HG03354 (cell line): ENCODE measurements around the gene PKNOX2.

ENCODE experiments used
- ATAC-seq: cut with Tn5 transposase; IDR thresholded peaks from one replicate; pipeline ENCODE4 v1.9.1; 2021; ENCODE audit warnings: mild to moderate bottlenecking; ENCODE audit not compliant: unreplicated experiment, poor library complexity, severe bottlenecking

PKNOX2 gene

DNA sequence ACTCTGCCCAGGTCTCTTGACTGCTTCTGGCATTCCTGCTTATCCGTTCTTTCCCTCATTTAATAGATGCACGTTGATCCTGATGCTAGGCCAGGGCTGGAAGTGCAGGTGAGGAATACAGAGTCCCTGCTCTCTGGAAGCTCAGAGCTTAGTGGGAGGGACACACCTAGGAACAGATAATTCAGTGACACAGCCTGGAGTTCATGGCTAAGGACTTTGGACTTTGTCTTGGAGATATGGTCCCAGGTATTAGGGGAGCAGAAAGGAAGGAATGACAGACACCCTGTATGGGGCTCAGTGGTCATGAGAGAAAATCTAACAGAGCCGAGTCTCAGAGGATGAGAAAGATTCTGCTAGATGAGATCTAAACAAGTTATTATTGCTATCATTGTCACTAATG, 160.6 kb downstream of the PKNOX2 start:
- ATAC-seq, result no peak

DNA sequence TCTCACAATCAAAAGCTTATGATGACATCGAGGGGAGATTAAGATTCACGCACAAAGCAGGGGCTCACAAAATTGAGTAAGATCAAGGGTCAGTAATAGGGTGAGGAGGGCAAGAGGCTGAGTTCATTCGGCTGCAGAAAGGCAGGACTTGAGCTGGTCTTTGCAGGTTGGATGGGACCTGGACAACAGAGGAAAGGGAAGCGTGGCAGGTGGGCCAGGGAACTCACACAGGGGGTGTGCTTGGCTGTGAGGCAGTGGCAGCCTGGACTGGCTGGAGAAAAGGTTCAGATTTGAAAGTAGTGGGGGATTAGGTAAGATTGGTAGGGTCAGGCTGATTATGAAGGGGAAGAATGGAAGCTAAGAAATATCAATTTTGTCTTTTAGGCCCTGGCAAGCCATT, 161.6 kb downstream of the PKNOX2 start:
- no peak for ATAC-seq

DNA sequence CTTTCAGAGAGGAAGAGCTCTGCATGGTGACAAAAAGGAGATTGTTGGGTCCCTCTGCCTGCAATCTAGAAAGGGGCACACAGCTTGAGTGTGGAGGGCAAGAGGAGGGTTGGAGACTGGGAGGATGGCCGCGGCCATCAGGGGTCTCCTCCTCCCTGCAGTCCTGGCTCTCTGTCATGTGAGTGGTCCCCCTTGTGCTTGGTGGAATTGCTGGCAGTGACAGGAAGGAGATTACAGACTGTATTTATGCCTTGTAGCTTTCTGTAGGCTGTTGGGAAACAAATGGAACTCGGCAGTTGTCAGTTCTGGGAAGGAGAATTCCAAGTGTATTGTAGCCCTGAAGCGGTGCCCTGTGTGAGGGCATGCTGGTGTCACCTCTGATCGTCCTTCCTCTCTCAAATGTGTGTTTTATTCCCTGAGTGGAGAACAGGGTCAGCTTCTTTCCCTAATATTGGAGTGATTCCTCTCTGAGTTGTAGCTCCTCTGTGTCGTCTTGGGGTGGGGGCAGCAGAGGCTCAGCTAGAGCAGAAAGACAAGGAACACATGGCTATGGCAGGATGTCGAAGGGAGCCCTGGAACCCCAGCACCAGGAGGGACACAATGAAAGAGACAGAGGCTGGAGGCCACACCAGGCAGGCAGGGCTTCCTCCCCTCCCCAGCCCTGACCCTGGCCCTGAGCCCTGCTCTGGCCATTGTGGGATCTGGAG, 163.1 kb downstream of the PKNOX2 start:
- no peak for ATAC-seq

DNA sequence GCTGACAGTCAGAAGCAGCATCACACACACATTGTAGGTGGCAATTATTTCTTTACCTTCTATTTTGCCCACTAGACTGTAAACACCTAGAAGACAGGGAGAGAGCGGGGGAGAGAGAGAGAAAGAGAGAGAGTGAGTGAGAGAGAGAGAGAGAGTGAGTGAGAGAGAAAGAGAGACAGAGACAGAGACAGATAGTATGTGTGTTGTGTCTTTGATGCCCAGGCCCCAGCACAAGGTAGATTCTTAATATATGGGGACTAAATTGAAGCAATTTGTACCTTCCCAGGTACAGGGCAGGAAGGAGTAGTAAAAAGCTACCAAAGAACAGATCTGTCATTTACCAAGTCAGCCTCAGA, 163.7 kb downstream of the PKNOX2 start:
- no peak for ATAC-seq

DNA sequence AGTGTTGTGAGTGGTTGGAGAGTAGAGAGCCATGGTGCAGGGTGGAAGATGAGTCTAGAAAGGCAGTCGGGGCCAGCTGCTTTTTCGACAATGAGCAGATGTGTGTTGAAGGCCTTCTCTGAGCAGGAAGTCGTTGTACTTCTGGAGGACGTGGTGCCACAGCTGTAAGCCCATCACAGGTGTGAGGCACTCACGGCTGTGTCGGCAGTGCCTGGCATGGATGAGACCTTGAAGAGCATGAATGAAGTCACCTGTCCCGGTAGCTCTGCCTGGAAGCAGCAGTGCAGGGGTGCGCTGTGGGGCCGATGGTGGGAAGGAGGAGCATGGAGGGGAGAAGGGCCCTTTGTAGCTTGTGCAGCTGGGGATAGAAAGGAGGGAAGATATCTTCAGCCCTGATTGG, 165.2 kb downstream of the PKNOX2 start:
- ATAC-seq, result no peak

DNA sequence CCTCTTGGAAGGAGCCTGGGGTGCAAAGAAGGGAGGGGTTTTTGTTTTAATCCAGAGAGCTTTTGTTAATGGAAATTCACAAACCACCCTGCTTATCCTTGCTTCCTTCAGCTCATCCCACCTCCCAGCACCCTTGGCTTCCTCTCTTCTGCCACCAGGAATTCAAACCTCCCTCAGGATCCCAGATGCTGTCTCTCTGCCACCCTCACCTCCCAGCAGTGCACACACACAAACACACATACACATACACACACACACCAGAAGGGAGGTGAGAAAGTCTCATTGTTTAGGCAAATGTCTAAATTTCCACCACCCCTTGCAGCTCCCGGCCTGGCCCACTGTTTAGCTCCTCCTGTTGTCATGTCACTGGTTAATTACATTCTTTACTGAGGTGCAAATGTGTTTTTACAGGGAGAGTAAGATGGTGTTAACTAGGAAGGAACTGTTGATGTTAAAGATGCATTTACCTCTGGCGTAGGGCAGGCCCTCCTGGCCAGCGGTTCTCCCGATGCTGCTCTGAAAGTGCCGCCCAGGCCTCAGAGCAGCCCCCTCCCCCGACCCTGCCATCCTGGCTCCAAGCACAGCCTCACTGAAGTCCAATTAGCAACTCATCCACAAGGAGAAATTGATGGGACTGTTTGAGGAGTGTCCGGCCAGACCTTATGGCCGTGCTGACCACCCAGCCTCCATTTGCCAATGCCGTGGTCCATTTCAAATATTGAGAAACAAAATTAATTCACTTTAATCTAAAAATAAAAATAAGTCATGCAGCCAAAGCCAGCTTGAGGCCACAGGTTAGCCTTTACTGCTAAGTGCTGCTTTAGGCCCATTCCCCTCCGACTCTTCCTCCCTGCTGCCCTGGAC, 166.1 kb downstream of the PKNOX2 start:
- no peak for ATAC-seq

DNA sequence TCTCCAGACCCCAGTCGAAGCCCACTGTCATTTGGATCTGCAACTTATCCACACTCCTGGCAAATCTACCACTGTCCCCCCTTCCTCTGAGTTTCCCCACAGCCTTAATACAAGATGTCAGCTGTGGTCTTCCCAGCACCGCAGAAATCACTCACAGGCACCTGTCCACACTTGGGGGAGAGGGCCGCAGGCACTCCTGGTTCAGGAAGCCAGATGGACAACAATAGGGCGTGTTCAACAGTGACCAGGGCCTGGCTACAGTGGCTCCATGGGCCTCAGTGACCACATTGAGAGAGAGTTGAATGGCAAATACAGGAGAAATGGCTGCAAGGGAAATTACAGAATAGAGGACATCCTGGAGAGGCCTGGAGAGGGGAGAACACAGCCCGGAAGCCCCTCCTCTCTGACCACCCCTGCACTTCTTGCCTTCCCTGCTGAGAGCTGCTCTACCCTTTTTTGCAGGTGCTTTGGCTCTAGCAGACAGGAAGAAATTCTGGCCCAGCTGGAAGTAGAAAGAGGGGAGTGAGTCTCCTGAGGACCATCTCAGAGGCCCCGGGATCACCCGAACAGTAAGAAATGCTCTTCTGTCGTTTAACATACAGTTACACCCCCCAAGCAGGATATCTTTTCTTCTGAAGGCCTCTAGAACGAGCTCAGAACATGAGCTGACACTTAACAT, 166.9 kb downstream of the PKNOX2 start:
- ATAC-seq, result no peak

DNA sequence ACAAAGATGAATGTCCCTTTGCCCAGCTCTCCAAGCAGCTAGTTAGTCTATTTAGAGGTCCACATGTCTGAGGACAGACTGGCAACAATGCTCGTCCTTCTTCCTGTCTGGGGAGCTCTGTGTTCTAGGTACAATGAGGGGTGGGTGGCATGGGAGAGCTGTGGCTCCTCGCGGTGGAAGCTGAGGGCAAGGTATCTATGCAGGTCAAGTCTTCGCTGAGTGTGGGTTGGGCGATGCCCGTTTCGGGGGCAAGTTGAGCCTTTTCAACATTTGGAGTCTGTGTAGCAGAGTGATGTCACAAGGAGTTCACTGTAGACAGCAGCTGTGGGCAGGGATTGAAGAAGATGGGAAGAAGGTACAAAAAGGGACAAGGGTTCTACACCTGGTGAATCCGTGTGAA, 168.3 kb downstream of the PKNOX2 start:
- ATAC-seq, result no peak

DNA sequence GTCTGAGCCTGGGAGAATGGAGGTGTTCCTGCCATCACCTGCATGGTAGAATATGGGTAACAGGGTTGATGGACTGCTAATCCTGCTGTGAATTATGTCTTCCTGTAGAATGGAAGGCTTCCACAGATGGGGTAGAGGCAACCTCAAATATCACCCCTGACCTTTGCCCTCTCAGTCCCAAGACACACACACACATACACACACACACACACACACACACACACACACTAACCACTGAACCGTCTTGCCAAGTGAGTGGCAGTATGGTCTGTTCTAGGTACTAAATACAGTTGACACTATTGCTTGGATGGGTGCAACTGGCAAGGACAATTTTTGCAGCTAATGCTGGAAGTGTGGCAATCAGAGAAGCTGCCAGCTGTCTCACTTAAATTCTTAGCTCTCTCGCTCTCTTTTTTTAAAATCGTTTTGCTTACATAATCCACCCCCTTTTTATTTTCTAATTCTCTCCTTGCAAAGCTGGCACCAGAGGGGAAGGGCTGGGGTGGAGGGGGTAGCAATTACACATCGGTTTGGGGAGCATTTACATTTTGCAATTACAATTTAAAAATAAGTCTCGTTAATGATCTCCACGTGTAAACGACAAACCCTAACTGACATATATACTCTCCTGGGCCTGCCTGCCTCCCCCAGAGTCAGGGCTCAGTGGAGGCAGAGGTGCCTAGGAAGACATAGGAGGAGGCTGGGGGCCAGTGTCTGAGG, 169.0 kb downstream of the PKNOX2 start:
- no peak for ATAC-seq

DNA sequence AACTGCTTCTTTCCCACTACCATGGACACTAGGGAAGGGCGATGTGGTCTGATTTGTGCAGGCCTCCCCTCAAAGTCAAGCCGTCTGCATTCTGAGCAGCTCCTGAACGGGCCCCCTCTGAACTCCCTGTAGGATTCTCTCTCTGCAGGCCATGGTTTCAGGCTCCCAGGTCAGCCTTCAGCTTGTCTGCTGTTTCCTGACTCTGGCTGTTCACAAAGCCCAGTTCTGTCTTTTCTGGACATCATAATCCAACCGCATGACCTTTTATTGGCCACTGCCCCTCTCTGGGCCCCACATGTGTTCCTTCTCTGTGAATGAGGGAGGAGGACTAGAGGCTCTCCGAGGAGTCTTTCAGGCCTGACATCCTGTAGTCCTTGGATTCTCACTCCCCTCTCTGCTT, 170.6 kb downstream of the PKNOX2 start:
- no peak for ATAC-seq

DNA sequence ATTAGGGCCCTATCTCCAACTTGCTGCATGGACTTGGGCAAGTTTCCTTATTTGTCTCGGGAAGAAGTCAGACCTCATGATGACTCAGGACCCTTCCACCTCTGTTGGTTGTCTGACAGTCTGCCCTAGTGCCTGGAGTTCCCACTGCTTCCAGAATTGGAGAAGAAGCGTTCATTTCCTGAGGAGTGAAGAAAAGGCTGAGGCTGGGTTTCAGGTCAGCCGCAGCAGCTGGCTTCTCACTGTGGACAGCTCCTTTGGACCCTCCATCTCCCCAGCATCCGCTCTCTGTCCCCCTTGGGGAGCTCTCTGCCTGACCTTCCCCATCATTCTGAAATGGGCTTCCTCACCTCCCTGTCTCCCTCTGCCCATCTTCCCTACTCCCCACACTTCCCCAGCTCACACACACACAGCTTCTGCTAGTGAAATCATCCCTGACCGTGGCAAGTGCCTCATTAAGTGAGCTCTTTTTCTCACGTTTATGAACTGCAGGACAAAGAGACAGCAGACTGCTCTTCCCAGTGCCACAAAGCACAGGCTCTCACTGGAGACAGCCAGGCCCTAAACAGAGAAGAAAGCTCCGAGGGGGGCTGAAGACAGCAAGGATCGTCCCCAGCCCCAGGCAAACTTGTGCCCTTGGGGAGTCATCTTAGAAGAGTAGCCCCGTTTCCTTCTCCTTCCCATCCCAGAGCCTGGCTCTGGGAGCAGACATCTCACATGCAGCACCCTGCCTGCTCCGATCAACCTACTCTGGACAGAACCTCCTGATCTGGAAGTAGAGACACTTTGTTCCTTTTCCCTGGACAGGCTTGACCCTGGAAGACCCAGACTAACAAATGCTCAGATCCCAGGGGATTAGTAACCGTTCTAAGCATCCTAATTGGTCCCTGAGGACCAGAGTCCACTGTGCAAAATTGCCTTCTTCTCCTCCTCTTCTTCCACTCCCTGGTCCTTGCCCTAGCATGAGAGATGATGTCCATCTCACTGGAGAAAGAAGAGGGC, 173.6 kb downstream of the PKNOX2 start:
- no peak for ATAC-seq

DNA sequence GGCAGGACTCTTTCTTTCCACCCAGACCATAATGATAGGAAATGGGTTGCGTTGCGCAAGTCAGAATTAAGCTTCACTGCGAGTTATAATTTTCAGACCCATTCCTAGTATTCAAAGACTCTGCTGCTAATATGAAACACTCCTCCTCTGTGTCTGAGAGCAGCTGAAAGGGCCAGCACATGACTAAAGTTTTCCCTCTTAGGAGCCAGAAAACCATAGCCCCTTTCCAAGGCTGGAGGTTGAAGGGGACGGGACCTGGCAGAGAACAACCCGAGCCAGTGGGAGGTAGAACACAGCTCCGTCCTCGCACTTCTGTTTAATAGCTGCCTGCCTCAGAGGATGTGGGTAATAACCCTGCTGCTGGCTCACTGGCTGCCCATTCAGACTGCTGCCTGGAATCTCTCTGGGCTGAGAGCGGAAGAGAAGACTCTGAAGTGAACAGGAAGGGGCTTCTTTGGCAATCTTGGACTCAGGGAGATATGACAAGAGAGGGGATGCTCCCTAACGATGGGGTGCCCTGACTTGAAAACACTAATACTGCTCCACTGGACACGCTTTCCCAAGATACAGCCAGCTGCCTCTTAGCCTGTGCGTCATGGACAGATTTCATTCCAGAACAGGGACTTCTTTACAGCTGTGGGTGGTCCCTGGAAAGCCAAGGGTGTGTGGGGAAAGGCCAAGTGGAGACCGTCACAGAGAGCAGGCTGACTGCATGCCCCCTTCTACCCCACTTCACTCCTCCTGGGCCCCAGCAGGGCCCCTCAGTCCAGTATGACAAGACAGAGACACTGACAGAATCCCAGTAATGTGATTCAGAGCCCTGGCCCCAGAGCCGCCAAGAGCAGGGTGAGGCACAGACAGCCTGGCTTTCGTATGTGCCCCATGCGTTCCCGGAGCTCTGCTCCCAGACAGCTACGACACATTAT, 174.6 kb downstream of the PKNOX2 start:
- ATAC-seq, result no peak

DNA sequence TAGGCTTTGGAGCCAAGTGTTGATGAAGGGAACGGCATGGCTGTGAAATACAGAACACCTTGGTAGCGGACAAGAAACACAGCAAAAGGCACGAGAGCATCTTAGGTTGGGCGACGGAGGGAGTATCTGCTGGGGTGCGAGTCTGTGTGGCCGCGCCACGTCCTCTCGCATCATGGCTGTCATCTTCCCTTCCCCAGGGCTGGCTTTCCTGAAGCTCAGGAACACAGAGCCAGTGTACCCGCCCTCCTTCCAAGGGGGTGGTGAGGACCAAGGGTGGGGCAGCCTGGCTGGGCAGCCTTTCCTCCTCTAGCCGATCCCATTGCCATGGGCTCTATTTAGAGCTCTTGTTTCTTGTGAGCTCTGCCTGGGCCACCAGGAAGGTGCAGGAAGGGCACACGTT, 177.1 kb downstream of the PKNOX2 start:
- no peak for ATAC-seq

DNA sequence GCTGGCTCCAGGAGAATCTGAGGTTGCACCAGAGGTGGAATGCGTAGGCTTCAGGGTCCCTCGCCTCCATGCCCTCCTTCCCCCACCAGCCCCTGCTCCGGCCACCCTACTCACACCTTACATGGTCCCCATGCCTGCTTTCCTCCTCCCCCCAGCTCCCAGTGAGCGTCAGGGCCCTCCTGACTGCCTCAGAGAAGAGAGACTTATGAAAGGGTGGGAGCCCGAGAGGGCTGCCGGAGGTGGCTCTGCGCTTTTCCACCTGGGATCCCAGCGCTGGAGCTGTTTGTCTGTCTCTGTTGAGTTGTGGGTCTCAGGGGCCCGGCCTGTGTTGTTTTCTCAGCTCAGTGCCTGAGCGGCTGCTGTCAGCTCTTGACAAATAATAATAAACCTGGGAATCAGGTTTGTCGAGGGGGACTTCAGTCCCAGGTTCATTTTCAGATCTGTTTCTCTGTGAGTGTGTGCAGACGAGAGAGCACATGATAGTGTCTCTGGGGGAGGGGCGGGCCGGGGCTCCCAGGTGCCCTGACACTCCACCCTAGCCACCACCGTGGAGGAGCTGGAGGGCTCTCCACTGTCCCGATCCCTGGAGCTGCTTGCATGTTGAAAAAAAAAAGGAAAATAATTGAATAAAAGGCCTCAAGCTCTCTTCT, 177.9 kb downstream of the PKNOX2 start:
- no peak for ATAC-seq

DNA sequence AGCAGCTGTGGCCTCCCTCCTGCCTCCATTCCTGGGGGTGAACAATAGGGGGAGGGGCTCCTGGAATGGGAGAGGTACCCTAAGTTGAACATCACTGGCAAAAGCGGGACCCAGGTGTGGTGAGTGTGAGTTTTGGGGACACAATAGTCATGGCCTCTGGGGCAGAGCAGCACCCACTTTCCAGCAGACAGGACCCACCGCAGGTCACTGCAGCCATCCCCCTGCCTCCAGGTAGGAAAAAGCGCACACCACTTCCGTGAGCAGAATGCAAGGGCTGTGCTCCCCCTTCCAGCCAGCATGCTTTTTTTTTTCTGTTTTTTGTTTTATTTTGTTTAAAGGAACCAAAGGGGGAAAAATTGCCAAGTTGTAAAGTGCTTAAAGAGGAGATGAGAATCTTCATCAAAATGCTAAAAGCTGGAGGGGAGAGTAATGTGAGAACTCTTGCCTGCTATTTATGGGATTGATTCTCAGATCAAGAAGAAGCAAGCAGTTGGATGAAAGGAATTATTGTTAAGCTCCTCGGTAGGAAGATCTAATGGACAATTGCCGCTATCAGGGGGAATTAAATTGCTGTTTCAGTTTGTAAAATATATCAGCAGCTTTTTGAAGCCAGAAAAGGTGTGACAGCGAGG, 178.7 kb downstream of the PKNOX2 start:
- ATAC-seq, result no peak

DNA sequence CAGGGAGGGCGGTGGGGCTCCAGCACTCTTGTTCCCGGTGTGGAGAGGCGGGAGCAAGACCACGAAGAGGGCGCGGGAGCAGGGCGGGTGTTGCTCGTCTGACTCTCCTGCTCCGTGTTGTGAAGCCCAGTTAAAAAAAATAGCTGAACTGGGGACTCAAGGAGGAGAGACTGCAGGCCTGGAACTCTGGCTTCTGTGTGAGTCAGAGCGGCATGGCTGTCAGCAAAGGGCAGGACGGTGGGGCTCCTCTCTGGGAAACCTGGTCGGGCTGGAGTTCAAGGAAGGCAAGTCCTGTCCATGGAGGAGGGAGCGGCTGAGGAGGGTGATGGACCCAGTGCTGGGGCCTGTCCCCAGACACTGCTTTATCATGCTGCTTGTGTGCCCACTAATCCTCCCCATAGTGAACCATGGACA, 179.2 kb downstream of the PKNOX2 start:
- no peak for ATAC-seq

DNA sequence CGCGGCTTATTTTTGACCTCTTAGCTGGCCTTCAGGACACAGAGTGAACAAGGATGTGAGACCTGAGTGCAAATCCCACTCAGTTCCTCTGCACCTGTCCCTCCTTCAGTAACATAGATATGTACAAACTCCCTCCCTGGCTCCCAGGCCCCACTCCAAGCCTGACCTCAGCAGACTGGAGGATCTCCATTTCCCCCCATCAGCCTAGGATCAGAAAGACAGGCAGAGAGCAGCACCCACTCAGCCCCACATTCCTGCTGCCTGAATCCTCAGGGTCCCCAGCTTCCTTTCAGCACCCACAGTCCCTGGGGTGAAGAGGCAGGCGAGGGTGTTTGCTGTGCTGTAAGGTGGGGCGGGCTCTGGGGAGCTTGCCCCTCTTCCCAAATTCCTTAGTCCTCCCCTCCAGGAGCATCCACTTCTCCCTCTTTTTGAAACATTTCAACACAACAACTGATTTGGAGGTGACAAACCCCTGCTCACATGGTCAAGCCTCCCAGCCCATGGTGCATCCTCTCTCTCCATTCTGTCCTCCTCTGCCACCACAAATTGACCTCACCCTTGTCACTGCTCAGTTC, 180.4 kb downstream of the PKNOX2 start:
- no peak for ATAC-seq
